Activated naive CD4-positive, alpha-beta T cell treated with anti-CD3 and anti-CD28 coated beads for 36 hours (primary cell): ENCODE data around the gene ZNF436. TPM values are rescaled to one million over a fixed set of nuclear protein-coding genes. Genes with fewer than 3 reads are reported as not detected.

ENCODE experiments used
- CTCF ChIA-PET: fragments of 350-600 bp; sonication (Branson Sonifier 250); formaldehyde crosslinking; loops from one replicate; lab custom pipeline; 2021; ENCODE audit warnings: antibody characterized with exemption; lab: Charles Lee
- DNase-seq: peaks from one replicate; pipeline ENCODE4 v3.0.0-alpha.2; 2020
- H3K27ac Mint-ChIP-seq: one replicate; pipeline ENCODE4 v1.8.0; 2021; ENCODE audit warnings: mild to moderate bottlenecking, mixed read lengths
- H3K27me3 Mint-ChIP-seq: one replicate; pipeline ENCODE4 v1.8.0; 2021; ENCODE audit warnings: low read depth, mixed read lengths
- H3K36me3 Mint-ChIP-seq: one replicate; pipeline ENCODE4 v1.8.0; 2021; ENCODE audit warnings: low read depth, mixed read lengths
- H3K4me1 Mint-ChIP-seq: one replicate; pipeline ENCODE4 v1.8.0; 2021; ENCODE audit warnings: low read depth, mixed read lengths
- H3K4me3 Mint-ChIP-seq: one replicate; pipeline ENCODE4 v1.8.0; 2021; ENCODE audit warnings: mild to moderate bottlenecking, moderate library complexity, mixed read lengths
- H3K9me3 Mint-ChIP-seq: one replicate; pipeline ENCODE4 v1.8.0; 2021; ENCODE audit warnings: mixed read lengths
- intact Hi-C: fragments of 100-400 bp; cut with micrococcal nuclease; formaldehyde crosslinking; loops from one replicate; pipeline ENCODE4 v1.15.1; 2023
- total RNA-seq, 2 experiments: library from RNA; stranded (reverse); gene quantifications; one replicate each; pipeline ENCODE4 v1.2.3, GENCODE V29; 2021

Gene ZNF436
- total RNA-seq, 2 experiments from 2014 or later = 3.3 to 3.5 TPM

- Mint-ChIP-seq H3K4me3 (no peak overlapping the region), H3K4me1 (peaks cover 4% of the 10 kb centered on the region), H3K36me3 (peaks cover 31% of the 10 kb centered on the region), H3K27me3 (no peaks in the 10 kb centered on the region), H3K9me3 (peaks cover 25% of the 10 kb centered on the region), H3K27ac (no peak overlapping the region)
- no peak for DNase-seq
- intact Hi-C loops = no loop called here
- CTCF ChIA-PET = no interaction called here
Observed at GRCh38 chr1:23356471-23357137, 13.0 kb downstream of the ZNF436 start.

DNA sequence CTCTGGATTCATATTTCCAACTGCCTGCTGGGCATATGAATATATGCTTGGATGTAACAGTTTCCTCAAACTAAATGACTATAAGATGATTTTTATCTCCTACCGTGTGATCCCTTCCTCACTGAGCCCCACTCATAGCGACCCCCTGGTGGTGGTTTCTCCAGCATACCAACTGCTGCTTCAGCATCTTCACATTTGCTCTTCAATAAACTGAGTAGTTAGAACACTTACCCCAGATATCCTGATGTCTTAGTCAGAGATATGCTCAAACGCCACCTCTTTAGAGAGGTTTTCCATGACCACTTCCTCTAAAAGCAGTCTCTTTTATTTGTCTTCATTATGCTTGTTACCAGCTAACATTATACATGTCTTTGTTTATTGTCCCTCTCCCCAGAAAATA, 15.4 kb downstream of the ZNF436 start:
- peaks cover 4% of the 10 kb centered on the region for H3K4me1 Mint-ChIP-seq
- peaks cover 3% of the 10 kb centered on the region for H3K9me3 Mint-ChIP-seq
- DNase-seq = no peak
- no peak overlapping the region for H3K4me3 Mint-ChIP-seq
- intact Hi-C loops = no loop called here
- CTCF ChIA-PET = no interaction called here
- peaks cover 8% of the 10 kb centered on the region for H3K36me3 Mint-ChIP-seq
- no peaks in the 10 kb centered on the region for H3K27me3 Mint-ChIP-seq
- no peak overlapping the region for H3K27ac Mint-ChIP-seq

DNA sequence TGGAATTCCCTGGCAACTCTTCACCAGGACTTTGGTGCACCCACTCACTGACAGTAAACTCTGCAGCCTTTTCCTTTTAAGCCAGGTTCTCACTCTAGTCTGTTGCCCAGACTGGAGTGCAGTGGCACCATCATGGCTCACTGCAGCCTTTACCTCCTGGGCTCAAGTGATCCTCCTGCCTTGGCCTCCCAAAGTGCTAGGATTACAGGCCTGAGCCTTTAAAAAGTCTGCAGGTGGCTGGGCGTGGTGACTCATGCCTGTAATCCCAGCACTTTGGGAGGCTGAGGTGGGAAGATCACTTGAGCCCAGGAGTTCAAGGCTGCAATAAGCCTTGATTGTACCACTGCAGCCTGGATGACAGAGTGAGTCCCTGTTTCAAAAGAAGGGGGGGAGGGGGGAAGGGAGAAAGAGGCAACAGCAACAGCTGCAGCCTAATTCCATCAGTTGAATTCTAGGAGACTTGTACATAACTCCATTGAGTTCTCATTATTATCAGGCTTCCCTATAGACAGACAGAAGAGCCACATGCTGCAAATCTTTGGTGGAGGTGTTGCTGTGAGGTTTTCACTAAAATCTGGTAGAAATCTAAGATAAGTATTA, 17.4 kb downstream of the ZNF436 start:
- no peak overlapping the region for H3K27ac Mint-ChIP-seq
- no peak for DNase-seq
- no peak overlapping the region for H3K4me3 Mint-ChIP-seq
- peaks cover 4% of the 10 kb centered on the region for H3K4me1 Mint-ChIP-seq
- no peaks in the 10 kb centered on the region for H3K27me3 Mint-ChIP-seq
- H3K36me3 Mint-ChIP-seq = no peaks in the 10 kb centered on the region
- CTCF ChIA-PET = no interaction called here
- H3K9me3 Mint-ChIP-seq = no peaks in the 10 kb centered on the region
- intact Hi-C loops = no loop called here

- H3K36me3 Mint-ChIP-seq = peaks cover 14% of the 10 kb centered on the region
- peaks cover 17% of the 10 kb centered on the region for H3K4me1 Mint-ChIP-seq
- intact Hi-C loops = loop anchor here (2.0 kb wide), 2 partner anchors 185 to 345 kb away; partner anchors contain the start of genes E2F2 and RPL11
- CTCF ChIA-PET = no interaction called here
- H3K27me3 Mint-ChIP-seq = no peaks in the 10 kb centered on the region
- no peaks in the 10 kb centered on the region for H3K9me3 Mint-ChIP-seq
- DNase-seq = no peak
- no peak overlapping the region for H3K4me3 Mint-ChIP-seq
- H3K27ac Mint-ChIP-seq = no peak overlapping the region
Observed at GRCh38 chr1:23345920-23346319, 23.7 kb downstream of the ZNF436 start.

DNA sequence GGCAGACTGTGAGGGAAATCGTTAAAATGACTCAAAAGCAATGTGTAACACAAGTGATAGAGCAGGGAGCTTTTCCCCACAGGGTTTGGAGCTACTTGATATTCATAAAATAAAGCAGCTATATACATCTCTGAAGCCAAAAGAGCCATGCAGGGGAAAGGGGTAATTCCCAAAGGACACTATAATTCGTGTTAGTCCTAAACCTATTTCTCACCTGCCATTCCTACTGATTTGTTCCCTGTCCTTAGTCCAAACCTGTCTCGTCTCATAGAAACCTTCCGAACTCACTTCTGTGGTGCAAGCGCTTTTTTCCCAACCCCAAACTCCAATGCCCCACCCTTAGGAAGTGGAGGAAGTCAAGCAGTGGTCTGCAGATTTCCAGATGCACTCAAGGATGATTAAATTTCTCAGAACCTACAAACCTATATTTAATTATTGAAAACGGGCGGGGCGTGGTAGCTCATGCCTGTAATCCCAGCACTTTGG, 24.6 kb downstream of the ZNF436 start:
- Mint-ChIP-seq H3K36me3 (peaks cover 16% of the 10 kb centered on the region), H3K4me3 (peak overlapping the region; percentile 82), H3K9me3 (no peaks in the 10 kb centered on the region), H3K27ac (peak overlapping the region; percentile 88), H3K4me1 (peaks cover 26% of the 10 kb centered on the region), H3K27me3 (no peaks in the 10 kb centered on the region)
- CTCF ChIA-PET = interaction anchor here (0.6 kb wide), 1 partner anchor 80 kb away, joined by 6 read pairs; no protein-coding TSS in a partner anchor
- intact Hi-C loops = loop anchor here (1.0 to 5.0 kb wide), 6 partner anchors 23 to 614 kb away; partner anchors contain the start of genes E2F2, PNRC2 and RPL11
- DNase-seq = no peak

DNA sequence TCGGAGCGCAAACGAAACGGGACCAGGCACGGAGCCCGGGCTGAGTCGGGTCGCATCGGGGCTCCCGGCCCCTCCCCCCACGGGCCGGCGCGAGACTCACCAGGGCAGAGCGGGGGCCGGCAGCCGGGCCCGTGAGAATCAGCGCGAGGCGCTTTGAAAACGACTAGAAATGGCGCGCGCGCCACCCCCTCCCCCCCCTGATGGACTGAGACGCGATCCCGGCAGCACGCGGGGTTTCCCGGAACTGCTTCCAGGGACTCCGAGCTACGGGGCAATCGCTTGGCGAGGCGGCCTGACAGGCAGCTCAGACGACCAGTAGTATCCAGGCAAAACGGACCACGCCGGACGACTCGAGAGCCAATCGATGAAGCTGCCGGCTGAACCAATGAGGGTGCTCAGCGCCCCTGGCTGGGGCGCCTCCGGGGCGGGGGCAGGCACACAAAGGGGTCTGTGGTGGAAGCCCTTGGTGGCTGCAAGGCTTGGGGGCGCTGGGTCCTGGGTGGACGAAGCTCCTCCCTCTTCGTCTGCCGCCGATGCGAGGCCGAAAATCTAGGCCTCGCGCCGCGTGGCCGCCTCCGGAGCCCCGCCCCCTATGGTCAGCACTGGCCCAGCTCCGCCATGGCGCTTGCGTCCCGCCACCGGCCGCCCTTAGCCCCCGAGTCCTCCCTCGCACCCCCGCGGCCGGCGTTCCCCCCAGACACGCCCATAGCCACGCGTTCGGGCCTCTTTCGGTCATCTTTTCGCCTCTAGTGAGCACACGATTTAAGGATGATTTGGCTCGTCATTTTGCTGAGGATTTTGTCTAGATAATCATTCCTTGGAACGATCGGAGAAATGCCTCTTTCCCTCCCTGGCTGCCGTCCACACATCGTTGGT, 25.3 kb downstream of the ZNF436 start, which contains the start of gene HNRNPR:
Gene HNRNPR, minus strand, starts transcription at position 174 of the 876 bp plus-strand sequence. CDS start 3,276 bp downstream, outside the sequence.
- peak within 1 kb of the TSS; percentile 83 for H3K4me3 Mint-ChIP-seq
- no peaks in the 10 kb centered on the region for H3K27me3 Mint-ChIP-seq
- peaks cover 19% of the 10 kb centered on the region for H3K36me3 Mint-ChIP-seq
- H3K9me3 Mint-ChIP-seq = no peaks in the 10 kb centered on the region
- peak within 1 kb of the TSS; percentile 93 for H3K27ac Mint-ChIP-seq
- H3K4me1 Mint-ChIP-seq = peaks cover 32% of the 10 kb centered on the region
- CTCF ChIA-PET = interaction anchor here (0.6 to 1.1 kb wide), 3 partner anchors 21 to 81 kb away, joined by 3 to 6 read pairs (median 5); no protein-coding TSS in a partner anchor
- intact Hi-C loops = loop anchor here (1.0 to 5.0 kb wide), 6 partner anchors 24 to 615 kb away; partner anchors contain the start of genes E2F2, PNRC2 and RPL11
- DNase-seq = peak; percentile 100

GRCh38 chr1:23343221-23344110, 26.2 kb downstream of the ZNF436 start:
- CTCF ChIA-PET = interaction anchor here (0.7 to 1.1 kb wide), 2 partner anchors 22 to 25 kb away, joined by 3 to 5 read pairs; no protein-coding TSS in a partner anchor
- Mint-ChIP-seq H3K9me3 (no peaks in the 10 kb centered on the region), H3K4me3 (peak overlapping the region; percentile 83), H3K4me1 (peaks cover 38% of the 10 kb centered on the region), H3K36me3 (peaks cover 24% of the 10 kb centered on the region), H3K27ac (peak overlapping the region; percentile 93), H3K27me3 (no peaks in the 10 kb centered on the region)
- intact Hi-C loops = loop anchor here (1.0 to 5.0 kb wide), 7 partner anchors 25 to 616 kb away; partner anchors contain the start of genes E2F2, PNRC2 and RPL11
- DNase-seq = peak; percentile 61

- peak overlapping the region; percentile 51 for H3K27ac Mint-ChIP-seq
- H3K4me3 Mint-ChIP-seq = peak overlapping the region; percentile 83
- H3K36me3 Mint-ChIP-seq = peaks cover 36% of the 10 kb centered on the region
- H3K4me1 Mint-ChIP-seq = peaks cover 46% of the 10 kb centered on the region
- H3K9me3 Mint-ChIP-seq = no peaks in the 10 kb centered on the region
- no peaks in the 10 kb centered on the region for H3K27me3 Mint-ChIP-seq
- CTCF ChIA-PET = interaction anchor here (0.6 to 3.0 kb wide), 2 partner anchors 61 to 159 kb away, joined by 3 to 10 read pairs; no protein-coding TSS in a partner anchor
- DNase-seq = no peak
- intact Hi-C loops = loop anchor here (2.0 to 5.0 kb wide), 2 partner anchors 81 to 240 kb away; no protein-coding TSS in a partner anchor
Observed at GRCh38 chr1:23341931-23342692, 27.5 kb downstream of the ZNF436 start.

- peaks cover 47% of the 10 kb centered on the region for H3K36me3 Mint-ChIP-seq
- no peak for DNase-seq
- no peaks in the 10 kb centered on the region for H3K9me3 Mint-ChIP-seq
- intact Hi-C loops = loop anchor here (5.0 kb wide), 1 partner anchor 237 kb away; no protein-coding TSS in a partner anchor
- CTCF ChIA-PET = interaction anchor here (0.6 to 3.0 kb wide), 3 partner anchors 30 to 64 kb away, joined by 3 to 10 read pairs (median 5); partner anchors contain the start of gene ZNF436
- peaks cover 48% of the 10 kb centered on the region for H3K4me1 Mint-ChIP-seq
- no peak overlapping the region for H3K27ac Mint-ChIP-seq
- no peaks in the 10 kb centered on the region for H3K27me3 Mint-ChIP-seq
- no peak overlapping the region for H3K4me3 Mint-ChIP-seq
Observed at GRCh38 chr1:23339632-23340031, 30.0 kb downstream of the ZNF436 start.

DNA sequence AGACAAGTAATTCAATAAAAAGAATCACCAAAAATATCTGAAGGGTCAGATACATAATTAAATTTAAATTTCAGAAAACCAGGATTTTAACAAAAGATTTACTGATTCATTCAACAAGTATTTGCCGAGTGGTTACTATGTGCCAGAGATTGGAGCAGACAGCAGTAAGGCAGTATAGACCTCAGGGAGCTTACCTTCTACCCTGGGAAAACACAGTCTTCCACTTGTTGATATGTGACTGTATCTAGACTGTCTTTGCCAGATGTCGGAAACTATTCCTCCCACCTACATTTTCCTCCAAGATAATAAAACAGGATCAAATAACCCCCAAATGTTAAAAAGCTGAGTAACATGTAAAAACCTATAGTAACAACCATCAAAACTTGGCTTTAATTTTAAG, 31.8 kb downstream of the ZNF436 start:
- Mint-ChIP-seq H3K4me1 (peaks cover 52% of the 10 kb centered on the region), H3K36me3 (peaks cover 56% of the 10 kb centered on the region)
- DNase-seq = no peak

More for the DNA sequence above, 31.8 kb downstream of the ZNF436 start:
- Mint-ChIP-seq H3K27me3 (no peaks in the 10 kb centered on the region), H3K4me3 (no peak overlapping the region), H3K27ac (no peak overlapping the region), H3K9me3 (no peaks in the 10 kb centered on the region)
- intact Hi-C loops = no loop called here
- CTCF ChIA-PET = interaction anchor here (1.2 kb wide), 1 partner anchor 24 kb away, joined by 4 read pairs; no protein-coding TSS in a partner anchor
